IMR-90 (cell line): ENCODE data around the gene LRRC9.

Source experiments
- BHLHE40 ChIP-seq: fragments of 150-350 bp; IDR thresholded peaks from 2 replicates; pipeline ENCODE4 v1.6.1; 2016; ENCODE audit warnings: mild to moderate bottlenecking, low read depth, low read length
- CEBPB ChIP-seq: IDR thresholded peaks from 2 replicates; pipeline ENCODE4 v1.6.1; 2012; ENCODE audit warnings: low read depth, low read length, improper control_type of control experiment
- FOS ChIP-seq: fragments of 150-350 bp; IDR thresholded peaks from 2 replicates; pipeline ENCODE4 v1.6.1; 2016; ENCODE audit warnings: low read depth, low read length
- MAFK ChIP-seq: IDR thresholded peaks from 2 replicates; pipeline ENCODE4 v1.6.1; 2012; ENCODE audit warnings: low read depth, low read length, improper control_type of control experiment
- MAZ ChIP-seq: IDR thresholded peaks from 2 replicates; pipeline ENCODE4 v1.6.1; 2012; ENCODE audit warnings: low read depth, mild to moderate bottlenecking, low read length, improper control_type of control experiment, moderate library complexity, borderline replicate concordance
- MXI1 ChIP-seq: IDR thresholded peaks from 2 replicates; pipeline ENCODE4 v1.6.1; 2012; ENCODE audit warnings: low read depth, mild to moderate bottlenecking, low read length, moderate library complexity, borderline replicate concordance
- POLR2A ChIP-seq: IDR thresholded peaks from 2 replicates; pipeline ENCODE4 v1.6.1; 2012; ENCODE audit warnings: mild to moderate bottlenecking, low read depth, low read length
- RCOR1 ChIP-seq: IDR thresholded peaks from 2 replicates; pipeline ENCODE4 v1.6.1; 2012; ENCODE audit warnings: mild to moderate bottlenecking, low read length, improper control_type of control experiment; ENCODE audit not compliant: insufficient replicate concordance
- RFX5 ChIP-seq: IDR thresholded peaks from 2 replicates; pipeline ENCODE4 v1.8.0; 2012; ENCODE audit warnings: low read depth, mild to moderate bottlenecking, low read length, moderate library complexity
- SMC3 ChIP-seq: fragments of 150-350 bp; IDR thresholded peaks from 2 replicates; pipeline ENCODE4 v1.6.1; 2016; ENCODE audit warnings: low read depth, mild to moderate bottlenecking, antibody characterized with exemption, low read length, moderate library complexity
- TF ChIP-seq, protein P1 (sequence below): conservative IDR thresholded peaks from 2 replicates; pipeline ENCODE4 v1.5.1; 2012; ENCODE audit warnings: mild to moderate bottlenecking, low read depth, low read length, improper control_type of control experiment
- TF ChIP-seq, protein P2 (sequence below): fragments of 150-350 bp; IDR thresholded peaks from 2 replicates; pipeline ENCODE4 v1.6.1; 2017; ENCODE audit warnings: mild to moderate bottlenecking, antibody characterized with exemption, low read length, low read depth

DNA sequence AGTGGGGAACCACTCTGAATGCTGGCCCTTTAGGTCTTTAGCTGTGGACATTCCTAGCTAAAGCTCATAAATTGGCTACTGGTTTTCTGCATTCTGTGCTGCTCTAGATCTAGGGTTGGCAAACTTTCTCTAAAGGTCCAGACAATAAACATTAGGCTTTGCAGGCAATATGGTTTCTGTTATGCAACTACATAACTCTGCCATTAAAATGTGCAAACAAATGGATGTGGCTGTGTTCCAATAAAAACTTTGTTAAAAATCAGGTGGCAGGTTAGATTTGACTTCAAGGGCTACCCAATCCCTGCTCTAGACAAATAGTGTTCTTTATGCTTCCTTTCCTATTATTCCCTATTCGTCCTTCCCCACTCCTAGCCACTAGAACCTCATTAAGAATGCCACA lies 6.8 kb upstream of the LRRC9 start:
- TF ChIP-seq, protein P1, sequence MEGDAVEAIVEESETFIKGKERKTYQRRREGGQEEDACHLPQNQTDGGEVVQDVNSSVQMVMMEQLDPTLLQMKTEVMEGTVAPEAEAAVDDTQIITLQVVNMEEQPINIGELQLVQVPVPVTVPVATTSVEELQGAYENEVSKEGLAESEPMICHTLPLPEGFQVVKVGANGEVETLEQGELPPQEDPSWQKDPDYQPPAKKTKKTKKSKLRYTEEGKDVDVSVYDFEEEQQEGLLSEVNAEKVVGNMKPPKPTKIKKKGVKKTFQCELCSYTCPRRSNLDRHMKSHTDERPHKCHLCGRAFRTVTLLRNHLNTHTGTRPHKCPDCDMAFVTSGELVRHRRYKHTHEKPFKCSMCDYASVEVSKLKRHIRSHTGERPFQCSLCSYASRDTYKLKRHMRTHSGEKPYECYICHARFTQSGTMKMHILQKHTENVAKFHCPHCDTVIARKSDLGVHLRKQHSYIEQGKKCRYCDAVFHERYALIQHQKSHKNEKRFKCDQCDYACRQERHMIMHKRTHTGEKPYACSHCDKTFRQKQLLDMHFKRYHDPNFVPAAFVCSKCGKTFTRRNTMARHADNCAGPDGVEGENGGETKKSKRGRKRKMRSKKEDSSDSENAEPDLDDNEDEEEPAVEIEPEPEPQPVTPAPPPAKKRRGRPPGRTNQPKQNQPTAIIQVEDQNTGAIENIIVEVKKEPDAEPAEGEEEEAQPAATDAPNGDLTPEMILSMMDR, result no peak
- TF ChIP-seq MAZ (no peak), MAFK (no peak), MXI1 (no peak), RCOR1 (no peak), CEBPB (no peak), RFX5 (no peak), POLR2A (no peak), SMC3 (no peak), FOS (no peak), BHLHE40 (no peak)
- TF ChIP-seq, protein P2, sequence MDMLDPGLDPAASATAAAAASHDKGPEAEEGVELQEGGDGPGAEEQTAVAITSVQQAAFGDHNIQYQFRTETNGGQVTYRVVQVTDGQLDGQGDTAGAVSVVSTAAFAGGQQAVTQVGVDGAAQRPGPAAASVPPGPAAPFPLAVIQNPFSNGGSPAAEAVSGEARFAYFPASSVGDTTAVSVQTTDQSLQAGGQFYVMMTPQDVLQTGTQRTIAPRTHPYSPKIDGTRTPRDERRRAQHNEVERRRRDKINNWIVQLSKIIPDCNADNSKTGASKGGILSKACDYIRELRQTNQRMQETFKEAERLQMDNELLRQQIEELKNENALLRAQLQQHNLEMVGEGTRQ, result no peak
